Middle frontal gyrus (tissue), 1 donor: ENCODE measurements around the gene CNTN5.

Experiments used
- DNase-seq: peaks from one replicate; pipeline ENCODE4 v3.0.0-alpha.2; 2015; ENCODE audit warnings: low spot score; ENCODE audit errors: extremely low spot score

CNTN5 gene

GRCh38 chr11:99505316-99505715 is 484.6 kb downstream of the CNTN5 start:
- DNase-seq, result no peak

- DNase-seq, result no peak
Measured at GRCh38 chr11:99505831-99506230, 485.1 kb downstream of the CNTN5 start.

GRCh38 chr11:99509863-99510262 is 489.1 kb downstream of the CNTN5 start:
- no peak for DNase-seq

DNA sequence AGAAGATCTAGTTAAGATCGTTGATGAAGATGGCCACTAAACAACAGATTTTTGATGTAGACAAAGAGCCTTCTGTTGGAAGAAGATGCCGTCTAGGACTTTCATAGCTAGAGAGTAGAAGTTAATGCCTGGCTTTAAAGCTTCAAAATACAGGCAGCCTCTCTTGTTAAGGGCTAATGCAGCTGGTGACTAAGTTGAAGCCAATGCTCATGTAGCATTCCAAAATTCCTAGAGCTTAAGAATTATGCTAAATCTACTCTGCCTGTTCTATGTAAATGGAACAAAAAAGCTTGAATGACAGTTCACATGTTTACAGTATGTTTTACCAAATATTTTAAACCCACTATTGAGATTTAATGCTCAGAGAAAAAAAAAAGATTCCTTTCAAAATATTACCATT is 492.6 kb downstream of the CNTN5 start:
- DNase-seq, result no peak

DNA sequence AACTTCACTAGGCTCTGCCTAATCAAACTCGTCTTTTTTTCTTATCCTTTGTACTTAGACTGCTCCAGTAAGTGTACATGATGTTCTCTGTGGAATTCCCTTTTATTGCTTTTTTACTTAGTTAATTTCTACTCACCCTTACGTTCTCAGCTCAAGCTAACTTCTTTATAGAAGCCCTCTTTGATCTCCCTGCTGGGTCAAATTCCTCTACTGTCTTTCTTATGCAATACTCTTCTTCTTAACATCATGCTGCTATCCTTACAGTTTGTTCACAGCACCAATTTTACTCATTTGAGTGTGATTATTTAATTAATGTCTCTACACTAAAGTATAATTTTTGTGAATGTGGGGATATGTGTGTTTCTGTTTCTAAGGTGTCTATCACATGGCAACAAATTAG is 498.3 kb downstream of the CNTN5 start:
- DNase-seq, result no peak

GRCh38 chr11:99522467-99523173 is 501.9 kb downstream of the CNTN5 start:
- no peak for DNase-seq

- no peak for DNase-seq
Measured at GRCh38 chr11:99531468-99531867, 510.7 kb downstream of the CNTN5 start.

DNA sequence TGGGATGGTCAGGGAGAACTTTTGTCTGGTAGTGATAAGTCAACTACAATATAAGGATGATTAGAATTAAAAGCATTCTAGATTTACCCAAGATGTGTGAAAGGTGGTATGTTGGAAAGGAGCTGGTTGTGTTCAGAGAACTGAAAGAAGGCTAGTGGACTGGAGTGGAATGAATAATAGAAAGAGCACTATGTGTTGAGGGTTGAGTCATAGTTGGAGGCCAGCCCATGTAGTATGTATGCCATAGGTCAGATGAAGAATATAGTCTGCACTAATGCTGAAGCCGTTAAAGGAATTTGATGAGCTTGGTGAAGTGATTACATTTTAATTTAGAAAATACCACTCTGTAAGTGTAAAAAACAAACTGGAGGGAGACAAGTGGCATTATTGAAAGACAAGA is 514.1 kb downstream of the CNTN5 start:
- DNase-seq, result no peak

DNA sequence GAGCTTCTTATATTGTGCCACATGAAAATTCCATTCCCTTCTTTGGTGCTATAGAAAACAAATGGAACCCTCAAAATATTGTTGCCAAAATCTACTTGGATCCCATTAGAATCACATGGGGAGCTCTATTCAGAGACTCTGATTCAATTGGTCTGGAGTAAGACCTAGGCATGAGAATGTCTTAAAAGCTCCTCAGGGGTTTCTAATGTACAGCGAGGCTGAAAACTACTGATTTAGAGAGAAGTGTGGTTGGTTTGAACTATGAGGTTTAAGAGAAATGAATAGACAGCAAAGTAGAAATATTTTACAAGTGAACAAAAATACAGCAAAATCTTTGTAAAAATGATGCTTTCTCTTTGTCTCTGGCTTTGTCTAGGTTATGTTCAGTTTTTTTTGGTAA is 514.7 kb downstream of the CNTN5 start:
- no peak for DNase-seq

- DNase-seq, result no peak
Measured at GRCh38 chr11:99535819-99536218, 515.1 kb downstream of the CNTN5 start.

GRCh38 chr11:99537681-99538080 is 516.9 kb downstream of the CNTN5 start:
- DNase-seq, result no peak

DNA sequence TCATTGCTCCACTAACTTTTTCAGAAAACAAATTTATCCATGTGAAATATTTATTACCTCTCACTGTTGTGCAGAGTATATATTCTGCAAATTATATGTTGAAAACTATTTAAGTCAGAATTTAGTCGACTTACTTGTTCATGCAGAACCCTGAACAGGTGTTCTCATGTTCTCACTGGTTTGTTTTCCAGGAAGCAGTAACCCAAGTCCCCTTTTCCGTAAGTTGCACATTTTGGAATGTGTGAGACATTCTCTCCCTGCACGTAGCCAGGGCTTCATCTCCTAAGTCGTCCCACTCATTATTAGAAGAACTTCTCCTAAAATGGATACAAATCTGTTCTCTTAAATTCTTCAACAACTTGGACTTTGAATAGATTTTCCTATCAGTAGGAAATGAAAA is 524.9 kb downstream of the CNTN5 start:
- DNase-seq, result no peak

GRCh38 chr11:99548264-99548663 is 527.5 kb downstream of the CNTN5 start:
- no peak for DNase-seq

GRCh38 chr11:99554232-99554903 is 533.6 kb downstream of the CNTN5 start:
- DNase-seq, result no peak

DNA sequence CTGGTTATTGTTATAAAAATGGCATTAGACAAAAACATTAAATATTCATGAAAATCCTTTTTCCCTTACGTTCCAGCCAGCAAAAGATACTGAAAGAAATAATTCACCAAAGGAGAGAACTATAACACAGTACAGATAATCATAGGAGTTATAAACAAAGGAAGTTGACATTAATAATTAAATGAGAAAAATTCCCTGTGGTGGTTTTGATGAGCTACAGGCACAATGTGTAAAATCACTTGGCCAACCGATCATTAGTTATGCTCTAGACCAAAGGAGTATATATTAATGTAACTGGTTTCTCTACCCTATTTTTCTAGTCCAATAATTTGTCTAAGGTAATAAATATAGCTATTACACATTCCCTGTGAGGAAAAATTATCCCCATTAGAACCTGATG is 534.7 kb downstream of the CNTN5 start:
- no peak for DNase-seq

- no peak for DNase-seq
Measured at GRCh38 chr11:99565333-99565732, 544.6 kb downstream of the CNTN5 start.

DNA sequence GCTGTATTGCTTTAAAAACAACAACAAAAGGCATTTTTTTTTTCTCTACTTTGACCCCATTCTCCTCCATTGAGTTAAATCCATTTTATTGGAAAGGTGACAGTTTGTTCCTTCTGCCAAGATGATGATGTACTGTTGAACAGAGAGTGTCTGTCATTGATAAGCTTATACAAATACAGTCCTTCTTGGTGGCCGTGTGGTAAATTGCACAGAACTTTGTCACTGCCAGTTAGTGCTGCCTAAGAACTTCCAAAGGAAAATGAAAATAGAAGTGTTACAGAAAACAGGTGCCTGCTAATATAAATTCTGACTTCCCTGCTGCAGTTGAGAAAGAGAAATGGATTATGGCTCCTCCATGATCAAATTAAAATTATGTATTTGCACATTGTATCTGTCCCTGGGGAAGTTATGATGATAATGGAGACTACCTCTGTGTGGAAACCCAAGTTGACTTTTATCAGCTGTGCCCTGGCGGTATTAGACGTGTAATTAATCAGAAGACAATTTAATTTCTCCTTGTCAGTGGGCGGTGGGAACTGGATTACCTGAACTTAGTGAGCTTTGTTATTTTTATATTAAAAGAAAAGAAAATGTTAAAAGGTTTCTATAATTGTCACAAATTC is 546.7 kb downstream of the CNTN5 start:
- DNase-seq, result no peak

DNA sequence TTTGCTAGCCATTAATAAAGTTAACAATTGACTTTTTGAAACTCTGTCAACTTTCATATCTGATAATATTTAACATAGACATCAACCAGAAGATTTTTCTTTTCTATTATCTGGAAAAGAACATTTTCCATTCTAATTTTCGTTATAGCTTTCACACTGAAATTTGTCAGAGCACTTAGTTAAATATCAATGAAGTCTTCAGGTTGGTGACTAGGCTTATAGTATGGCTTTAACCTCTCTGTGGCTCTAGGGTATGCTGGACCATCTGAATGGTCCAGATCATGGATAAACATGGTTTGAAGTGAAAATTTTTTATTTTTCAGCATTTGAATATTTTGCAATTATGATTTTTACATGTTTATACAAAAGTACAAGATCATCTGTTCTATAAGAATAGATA is 548.1 kb downstream of the CNTN5 start:
- DNase-seq, result no peak

DNA sequence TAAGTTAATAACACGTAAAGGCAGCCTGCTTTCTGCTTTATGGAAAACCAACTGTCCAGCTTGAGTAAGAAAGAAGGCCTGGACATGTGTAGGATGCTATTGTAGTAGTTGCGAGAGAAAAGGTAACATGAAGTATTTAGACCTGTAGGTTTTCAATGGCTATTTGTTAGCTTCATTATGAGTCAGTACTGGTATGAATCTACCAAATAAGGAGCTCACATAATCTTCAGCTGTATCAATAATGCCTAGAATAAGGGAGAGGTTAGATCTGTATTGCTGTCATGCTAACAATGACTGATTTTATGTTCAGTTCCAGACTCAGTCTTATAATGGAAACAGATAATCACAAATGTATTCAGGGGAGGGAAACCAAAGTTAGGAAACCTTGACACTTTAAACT is 550.3 kb downstream of the CNTN5 start:
- no peak for DNase-seq

GRCh38 chr11:99584830-99585229 is 564.1 kb downstream of the CNTN5 start:
- DNase-seq, result no peak

DNA sequence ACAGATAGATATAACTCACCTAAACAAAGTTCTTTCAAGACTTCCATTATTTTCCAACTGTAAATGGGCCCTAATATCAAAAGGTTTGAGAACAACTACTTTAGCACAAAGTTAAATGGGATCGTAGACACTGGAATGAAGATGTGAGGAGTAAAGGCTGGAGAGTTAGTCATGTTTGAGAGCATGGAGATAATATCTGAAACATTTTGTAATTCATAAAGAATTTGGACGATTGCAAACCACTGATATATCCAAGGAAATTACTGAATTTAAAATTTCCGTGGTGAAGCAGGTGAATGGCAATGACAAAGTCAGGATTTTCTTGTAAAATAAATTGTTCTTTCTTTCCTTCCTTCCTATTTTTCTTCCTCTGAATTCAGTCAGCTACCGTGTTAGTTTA is 564.9 kb downstream of the CNTN5 start:
- no peak for DNase-seq

GRCh38 chr11:99589771-99590170 is 569.0 kb downstream of the CNTN5 start:
- DNase-seq, result no peak

DNA sequence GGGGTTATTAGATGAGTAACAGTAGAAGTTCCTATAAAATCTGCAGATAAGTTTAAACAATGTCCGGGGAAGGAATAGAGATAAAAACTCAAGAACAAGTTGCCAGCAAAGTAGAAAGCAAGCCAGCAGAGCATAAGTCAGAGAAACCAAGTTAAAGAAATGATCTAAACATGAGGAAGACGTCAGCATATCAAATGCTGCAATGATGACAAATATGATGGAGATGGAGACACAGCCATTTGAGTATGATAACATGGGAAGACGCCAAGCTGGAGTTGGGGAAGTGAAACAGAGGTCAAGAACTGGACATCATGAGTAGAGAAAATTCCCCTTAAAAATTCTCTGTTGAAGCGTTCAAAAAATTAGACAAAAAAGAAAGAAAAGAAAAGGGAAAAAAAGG is 571.5 kb downstream of the CNTN5 start:
- DNase-seq, result no peak
